Panc1 (cell line): ENCODE data around the gene GADD45A. TPM values are rescaled to one million over a fixed set of nuclear protein-coding genes. Genes with fewer than 3 reads are reported as not detected.

Source experiments
- ATAC-seq: fragments of 200-7000 bp; cut with Tn5 transposase; 2 replicates; pipeline ENCODE4 v1.9.1; 2020; ENCODE audit warnings: mild to moderate bottlenecking, moderate library complexity
- BruUV-seq: library from RNA; stranded (reverse); fragments of 400-500 nt; replicated peaks from 2 replicates; lab custom pipeline; 2021; lab: Mats Ljungman, UMichigan
- CTCF ChIA-PET: fragments of 300-600 bp; sonication (Branson Sonifier 250); formaldehyde crosslinking; loops from one replicate; lab custom pipeline; 2022; ENCODE audit warnings: antibody characterized with exemption; lab: Charles Lee
- POLR2A ChIA-PET: fragments of 300-600 bp; sonication (Branson Sonifier 250); formaldehyde crosslinking; loops from one replicate; lab custom pipeline; 2022; ENCODE audit warnings: antibody characterized with exemption; lab: Charles Lee
- DNase-seq: peaks from one replicate; pipeline ENCODE4 v3.0.0-alpha.2; 2010; ENCODE audit warnings: low read depth, low spot score
- H3K27ac ChIP-seq: 2 replicates; pipeline ENCODE4 v1.5.1; 2011; ENCODE audit warnings: mild to moderate bottlenecking, low read length, inconsistent platforms
- H3K27me3 ChIP-seq: fragments of 200-500 bp; sonication (Bioruptor generic); 2 replicates; pipeline ENCODE4 v1.6.0; 2014; ENCODE audit warnings: low read length, inconsistent platforms; ENCODE audit not compliant: control insufficient read depth, insufficient read depth
- H3K36me3 ChIP-seq: fragments of 200-500 bp; sonication (Bioruptor generic); 2 replicates; pipeline ENCODE4 v1.5.1; 2014; ENCODE audit warnings: inconsistent platforms, mild to moderate bottlenecking, low read length, moderate library complexity; ENCODE audit not compliant: control insufficient read depth, insufficient read depth
- H3K4me1 ChIP-seq: 2 replicates; pipeline ENCODE4 v1.5.1; 2011; ENCODE audit warnings: inconsistent platforms, mild to moderate bottlenecking, low read length, moderate library complexity; ENCODE audit not compliant: control insufficient read depth, insufficient read depth
- H3K4me3 ChIP-seq, 2 experiments: 2 replicates each; pipeline ENCODE4 v1.5.1; 2011 to 2012; ENCODE audit warnings: low read depth in 2 of 2, low read length in 2 of 2, mild to moderate bottlenecking in 2 of 2, inconsistent platforms in 1 of 2, moderate library complexity in 1 of 2
- H3K9me3 ChIP-seq: fragments of 200-500 bp; sonication (Bioruptor generic); 2 replicates; pipeline ENCODE4 v1.5.1; 2014; ENCODE audit warnings: low read depth, mild to moderate bottlenecking, inconsistent platforms, low read length, moderate library complexity; ENCODE audit not compliant: control insufficient read depth, insufficient read depth
- CTCF ChIP-seq: fragments of 450-650 bp; IDR thresholded peaks from 2 replicates; pipeline ENCODE4 v1.5.1; 2017; ENCODE audit warnings: mild to moderate bottlenecking
- POLR2AphosphoS5 ChIP-seq: IDR thresholded peaks from 2 replicates; pipeline ENCODE4 v1.6.1; 2012; ENCODE audit warnings: mild to moderate bottlenecking, low read depth, low read length, moderate library complexity
- REST ChIP-seq, 2 experiments: IDR thresholded peaks; 2 replicates each; pipeline ENCODE4 v1.6.1; 2011 to 2012; ENCODE audit warnings: low read depth in 2 of 2, control low read depth in 1 of 2, low read length in 1 of 2, mild to moderate bottlenecking in 1 of 2, moderate library complexity in 1 of 2; ENCODE audit not compliant: insufficient read depth in 1 of 2
- SIN3A ChIP-seq: IDR thresholded peaks from 2 replicates; pipeline ENCODE4 v1.6.1; 2012; ENCODE audit warnings: low read depth, mild to moderate bottlenecking, low read length, moderate library complexity, borderline replicate concordance; ENCODE audit not compliant: insufficient read depth
- TCF7L2 ChIP-seq: IDR thresholded peaks from 2 replicates; pipeline ENCODE4 v1.6.1; 2011; ENCODE audit warnings: mild to moderate bottlenecking, low read depth, low read length, inconsistent platforms
- in situ Hi-C: cut with HindIII; loops from 2 replicates; pipeline ENCODE4 v1.10.0; 2016; ENCODE audit warnings: low sequenced_read_pairs, low pct_unique_long_range_greater_than_20kb
- intact Hi-C: fragments of 100-400 bp; cut with micrococcal nuclease; formaldehyde crosslinking; loops from one replicate; pipeline ENCODE4 v1.10.0; 2022; ENCODE audit not compliant: unreplicated experiment
- total RNA-seq: library from RNA; stranded (reverse); gene quantifications from one replicate; pipeline ENCODE4 v1.2.1, GENCODE V29; 2021; ENCODE audit not compliant: unreplicated experiment

Gene GADD45A
- total RNA-seq, 1 experiment from 2014 or later = 106 TPM

GRCh38 chr1:67721650-67722291, 36.8 kb downstream of the GADD45A start:
- in situ Hi-C loops (no loop called here), intact Hi-C loops (no loop called here)
- TF ChIP-seq SIN3A = no peak
- TF ChIP-seq POLR2AphosphoS5 = no peak
- no peak for TF ChIP-seq CTCF
- no peak for TF ChIP-seq REST (IDR thresholded peaks at IDR 0.05; ENCODE audit: insufficient read depth in 1 of 2, low read depth in 2 of 2, low read length in 1 of 2)
- TF ChIP-seq TCF7L2 = no peak
- Histone ChIP-seq H3K27me3 (no peaks in the 10 kb centered on the region), H3K36me3 (no peaks in the 10 kb centered on the region), H3K27ac (peak overlapping the region; percentile 27; the same call in 1 of the 2 replicates), H3K4me1 (peaks cover 14% of the 10 kb centered on the region), H3K4me3 (no peak overlapping the region), H3K9me3 (no peaks in the 10 kb centered on the region)
- no TSS peak for BruUV-seq
- no peak for DNase-seq
- ChIA-PET POLR2A (no interaction called here), CTCF (no interaction called here)
- no peak for ATAC-seq

GRCh38 chr1:67722292-67722944, 37.4 kb downstream of the GADD45A start:
- TF ChIP-seq TCF7L2 = no peak
- TF ChIP-seq REST (IDR thresholded peaks at IDR 0.05; ENCODE audit: insufficient read depth in 1 of 2, low read depth in 2 of 2, low read length in 1 of 2) = no peak
- TF ChIP-seq SIN3A = no peak
- TF ChIP-seq POLR2AphosphoS5 = no peak
- TF ChIP-seq CTCF = no peak
- in situ Hi-C loops = no loop called here
- ChIA-PET POLR2A (no interaction called here), CTCF (no interaction called here)
- ATAC-seq (no peak), DNase-seq (no peak)
- Histone ChIP-seq H3K27me3 (no peaks in the 10 kb centered on the region), H3K36me3 (no peaks in the 10 kb centered on the region), H3K9me3 (no peaks in the 10 kb centered on the region), H3K4me3 (no peak overlapping the region), H3K4me1 (peaks cover 12% of the 10 kb centered on the region; the same call in 1 of the 2 replicates), H3K27ac (no peak overlapping the region; the same call in 1 of the 2 replicates)
- BruUV-seq = no TSS peak
- intact Hi-C loops = no loop called here
